ENCODE data around the gene VAV2.
"Not testable (repeated sequence)": the region's sequence is repeated elsewhere in the genome, so short reads cannot be mapped to it uniquely, and the experiment has no call there.

The VAV2 gene

GRCh38 chr9:133896007-133896406 is 96.1 kb downstream of the VAV2 start:
- 92% methylated on average over 13 of the region's 13 CpGs for WGBS
- H3K4me3 ChIP-seq (ENCODE audit: low read length); H3K9ac ChIP-seq (ENCODE audit: low read depth, low read length); H3K4me1 ChIP-seq (ENCODE audit: insufficient read depth, low read length); H3K36me3 ChIP-seq (ENCODE audit: insufficient read depth, low read length); H3K9me3 ChIP-seq (ENCODE audit: insufficient read depth, low read depth, low read length); H3K27me3 ChIP-seq (ENCODE audit: insufficient read depth, low read length); H3K27ac ChIP-seq (ENCODE audit: low read depth, low read length): not testable (repeated sequence)

GRCh38 chr9:133895335-133895734 is 96.8 kb downstream of the VAV2 start:
- 91% methylated on average over 11 of the region's 11 CpGs for WGBS
- H3K36me3 ChIP-seq (ENCODE audit: insufficient read depth, low read length): no peaks in the 10 kb centered on the region
- H3K9ac ChIP-seq (ENCODE audit: low read depth, low read length): no peak overlapping the region
- 0 out of 2 replicates have a peak, but pooled peaks cover 3% of the 10 kb centered on the region for H3K4me1 ChIP-seq (ENCODE audit: insufficient read depth, low read length)
- H3K27ac ChIP-seq (ENCODE audit: low read depth, low read length): no peak overlapping the region
- no peak overlapping the region for H3K4me3 ChIP-seq (ENCODE audit: low read length)
- H3K9me3 ChIP-seq (ENCODE audit: insufficient read depth, low read depth, low read length): no peaks in the 10 kb centered on the region
- no peaks in the 10 kb centered on the region for H3K27me3 ChIP-seq (ENCODE audit: insufficient read depth, low read length)

DNA sequence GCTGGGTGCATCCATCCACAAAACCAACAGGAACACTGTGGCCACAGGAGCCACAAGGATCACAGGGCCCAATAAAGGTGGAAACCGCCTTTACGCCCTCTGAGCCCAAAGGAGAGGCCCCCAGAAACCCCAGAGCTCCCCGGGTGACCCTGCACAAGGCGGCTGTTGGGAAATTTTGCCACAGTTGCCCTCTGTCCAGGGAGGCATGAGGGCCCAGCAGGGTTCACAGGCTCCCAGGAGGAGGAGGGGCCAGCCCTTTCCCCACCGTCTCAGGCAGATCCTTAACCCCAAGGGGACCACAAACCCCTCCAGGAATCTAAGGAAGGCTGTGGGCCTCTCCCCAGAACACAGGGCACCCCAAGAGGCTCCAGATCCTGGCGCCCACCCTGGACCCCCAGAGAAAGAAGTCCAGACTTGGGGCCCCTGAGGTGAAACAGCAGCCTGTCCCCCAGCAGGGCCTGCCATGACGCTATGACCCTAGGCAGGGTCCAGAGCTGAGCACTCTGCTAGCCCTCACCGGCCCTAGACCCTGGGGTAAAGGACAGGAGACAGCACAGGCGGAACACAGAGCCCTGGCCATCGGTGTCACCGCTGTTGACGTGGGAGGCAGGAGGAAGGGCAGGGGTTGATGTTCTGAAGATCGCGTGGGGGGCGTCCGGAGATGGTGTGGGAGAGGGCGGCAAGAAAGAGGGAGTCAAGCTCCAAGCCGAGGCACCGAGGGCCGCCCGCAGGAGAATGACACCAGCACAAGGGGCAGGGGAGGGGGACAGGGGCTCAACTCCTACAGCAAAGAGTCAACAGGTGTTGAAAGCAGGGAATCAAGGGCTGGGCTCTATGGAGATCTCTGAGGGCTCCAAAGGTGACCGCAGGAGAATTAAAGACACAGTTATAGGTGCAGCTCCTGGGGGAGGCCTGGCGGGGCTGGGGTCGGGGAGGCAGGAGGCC is 97.5 kb downstream of the VAV2 start:
- Histone ChIP-seq H3K9me3 (ENCODE audit: insufficient read depth, low read depth, low read length) (no peaks in the 10 kb centered on the region), H3K36me3 (ENCODE audit: insufficient read depth, low read length) (no peaks in the 10 kb centered on the region), H3K9ac (ENCODE audit: low read depth, low read length) (no peak overlapping the region), H3K4me3 (ENCODE audit: low read length) (no peak overlapping the region), H3K4me1 (ENCODE audit: insufficient read depth, low read length) (0 out of 2 replicates have a peak, but pooled peaks cover 3% of the 10 kb centered on the region), H3K27me3 (ENCODE audit: insufficient read depth, low read length) (no peaks in the 10 kb centered on the region), H3K27ac (ENCODE audit: low read depth, low read length) (no peak overlapping the region)
- 93% methylated on average over 24 of the region's 24 CpGs for WGBS

DNA sequence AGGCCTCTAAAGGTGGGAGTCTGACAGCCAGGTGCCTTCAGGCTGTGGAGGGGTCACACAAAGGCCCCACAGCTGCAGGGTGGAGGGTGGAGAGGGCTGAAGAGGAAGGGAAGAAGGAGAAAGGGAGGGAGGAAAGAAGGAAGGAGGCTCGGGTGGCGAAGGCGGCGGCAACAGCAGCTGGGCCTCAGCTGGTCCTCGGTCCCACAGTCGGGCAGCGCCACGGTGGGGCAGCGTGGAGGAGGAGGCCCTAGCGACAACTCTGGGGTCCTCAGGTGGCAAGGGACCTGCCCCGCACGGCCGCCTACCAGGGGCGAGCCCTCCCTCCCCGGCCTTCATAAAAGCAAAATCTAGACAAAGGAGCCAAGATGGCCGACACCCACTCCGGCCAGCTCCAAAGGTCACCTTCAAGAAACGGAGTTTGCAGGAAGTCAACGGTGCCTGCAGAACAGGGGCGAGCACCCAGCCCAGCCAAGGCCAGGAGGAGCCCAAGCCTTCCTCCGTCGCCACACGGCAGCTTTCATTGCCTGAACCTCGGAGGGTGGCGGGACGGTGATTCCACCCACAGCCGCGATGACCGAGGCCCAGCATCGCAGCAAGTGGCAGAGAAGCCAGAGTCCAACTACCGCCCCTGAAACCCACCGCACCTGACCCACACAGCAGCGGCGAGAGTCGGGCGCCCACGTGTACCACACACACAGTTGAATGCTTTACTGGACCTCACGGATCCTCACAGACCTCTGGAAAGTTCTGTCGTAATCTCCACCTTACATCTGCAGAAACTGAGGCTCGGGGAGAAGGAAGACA is 98.7 kb downstream of the VAV2 start:
- H3K4me1 ChIP-seq (ENCODE audit: insufficient read depth, low read length): peaks cover 9% of the 10 kb centered on the region
- no peak overlapping the region for H3K4me3 ChIP-seq (ENCODE audit: low read length)
- no peaks in the 10 kb centered on the region for H3K9me3 ChIP-seq (ENCODE audit: insufficient read depth, low read depth, low read length)
- no peak overlapping the region for H3K9ac ChIP-seq (ENCODE audit: low read depth, low read length)
- 96% methylated on average over 40 of the region's 40 CpGs for WGBS
- no peak overlapping the region for H3K27ac ChIP-seq (ENCODE audit: low read depth, low read length)
- no peaks in the 10 kb centered on the region for H3K36me3 ChIP-seq (ENCODE audit: insufficient read depth, low read length)
- H3K27me3 ChIP-seq (ENCODE audit: insufficient read depth, low read length): no peaks in the 10 kb centered on the region

DNA sequence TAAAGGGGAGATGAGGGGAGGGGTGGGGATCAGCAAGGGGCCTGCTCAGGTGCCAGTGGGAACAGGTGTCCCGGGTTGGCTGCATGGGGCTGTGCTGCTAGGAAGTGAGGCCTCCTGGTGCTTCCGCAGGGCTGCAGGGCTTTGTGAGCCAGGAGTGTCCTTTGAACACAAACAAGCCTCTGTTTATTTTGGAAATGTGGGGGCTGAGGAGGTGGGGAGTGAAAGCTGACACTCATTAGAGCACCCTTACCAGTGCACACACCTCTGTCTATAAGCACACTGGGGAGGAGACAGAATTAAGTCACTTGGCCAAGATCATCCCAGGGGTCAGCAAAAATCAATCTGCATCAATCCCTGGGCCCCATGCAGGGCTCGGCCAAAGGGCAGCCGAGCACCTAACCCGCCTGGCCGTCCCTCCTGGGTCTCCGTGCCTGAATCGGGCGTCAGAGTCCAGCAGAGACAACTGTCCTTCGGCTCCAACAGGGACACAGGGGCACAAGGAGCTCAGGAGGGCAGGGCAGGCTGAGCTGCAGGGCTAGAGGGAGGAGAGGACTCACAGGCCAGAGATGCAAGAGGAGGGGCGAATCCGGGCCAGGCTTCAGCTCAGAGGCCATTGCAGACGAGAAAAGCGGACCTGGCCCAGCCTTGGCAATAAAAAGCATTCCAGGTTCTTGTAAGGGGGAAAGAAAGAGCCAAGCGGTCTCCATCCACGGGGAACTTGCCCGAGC is 99.8 kb downstream of the VAV2 start:
- Histone ChIP-seq H3K4me3 (ENCODE audit: low read length) (no peak overlapping the region), H3K9me3 (ENCODE audit: insufficient read depth, low read depth, low read length) (no peaks in the 10 kb centered on the region), H3K36me3 (ENCODE audit: insufficient read depth, low read length) (no peaks in the 10 kb centered on the region), H3K27me3 (ENCODE audit: insufficient read depth, low read length) (no peaks in the 10 kb centered on the region), H3K9ac (ENCODE audit: low read depth, low read length) (no peak overlapping the region), H3K27ac (ENCODE audit: low read depth, low read length) (no peak overlapping the region), H3K4me1 (ENCODE audit: insufficient read depth, low read length) (peaks cover 18% of the 10 kb centered on the region)
- 74% methylated on average over 17 of the region's 17 CpGs for WGBS

- H3K9ac ChIP-seq (ENCODE audit: low read depth, low read length): no peak overlapping the region
- WGBS: 87% methylated on average over 7 of the region's 7 CpGs
- H3K27me3 ChIP-seq (ENCODE audit: insufficient read depth, low read length): no peaks in the 10 kb centered on the region
- no peaks in the 10 kb centered on the region for H3K36me3 ChIP-seq (ENCODE audit: insufficient read depth, low read length)
- no peak overlapping the region for H3K27ac ChIP-seq (ENCODE audit: low read depth, low read length)
- peaks cover 24% of the 10 kb centered on the region for H3K4me1 ChIP-seq (ENCODE audit: insufficient read depth, low read length)
- no peak overlapping the region for H3K4me3 ChIP-seq (ENCODE audit: low read length)
- H3K9me3 ChIP-seq (ENCODE audit: insufficient read depth, low read depth, low read length): no peaks in the 10 kb centered on the region
These were observed 100.4 kb downstream of the VAV2 start for GRCh38 chr9:133891741-133892140.

DNA sequence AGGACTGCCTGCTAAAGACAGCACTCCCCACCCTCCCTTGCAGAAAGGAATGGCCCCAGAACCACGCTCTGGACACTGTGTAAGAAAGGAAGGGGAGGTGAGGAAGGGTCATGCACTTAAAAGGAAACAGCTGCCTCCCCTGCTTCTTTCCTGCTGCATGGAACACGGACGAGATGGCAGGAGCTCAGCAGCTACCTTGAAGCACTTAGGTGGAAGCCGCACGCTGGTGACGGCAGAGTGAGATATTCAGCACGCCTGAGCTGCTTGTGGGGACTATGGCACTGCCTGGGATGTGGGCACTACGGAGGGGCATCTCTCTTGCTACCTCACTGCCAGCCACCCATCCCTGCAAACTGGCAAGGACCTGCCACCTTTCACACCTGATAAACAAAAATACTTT is 101.5 kb downstream of the VAV2 start:
- WGBS: 92% methylated on average over 8 of the region's 8 CpGs
- Histone ChIP-seq H3K27me3 (ENCODE audit: insufficient read depth, low read length) (no peaks in the 10 kb centered on the region), H3K9ac (ENCODE audit: low read depth, low read length) (0 out of 2 replicates have a peak overlapping the region, but pooled peaks have one; percentile 36), H3K9me3 (ENCODE audit: insufficient read depth, low read depth, low read length) (no peaks in the 10 kb centered on the region), H3K27ac (ENCODE audit: low read depth, low read length) (no peak overlapping the region), H3K36me3 (ENCODE audit: insufficient read depth, low read length) (no peaks in the 10 kb centered on the region), H3K4me3 (ENCODE audit: low read length) (no peak overlapping the region), H3K4me1 (ENCODE audit: insufficient read depth, low read length) (peaks cover 29% of the 10 kb centered on the region)

DNA sequence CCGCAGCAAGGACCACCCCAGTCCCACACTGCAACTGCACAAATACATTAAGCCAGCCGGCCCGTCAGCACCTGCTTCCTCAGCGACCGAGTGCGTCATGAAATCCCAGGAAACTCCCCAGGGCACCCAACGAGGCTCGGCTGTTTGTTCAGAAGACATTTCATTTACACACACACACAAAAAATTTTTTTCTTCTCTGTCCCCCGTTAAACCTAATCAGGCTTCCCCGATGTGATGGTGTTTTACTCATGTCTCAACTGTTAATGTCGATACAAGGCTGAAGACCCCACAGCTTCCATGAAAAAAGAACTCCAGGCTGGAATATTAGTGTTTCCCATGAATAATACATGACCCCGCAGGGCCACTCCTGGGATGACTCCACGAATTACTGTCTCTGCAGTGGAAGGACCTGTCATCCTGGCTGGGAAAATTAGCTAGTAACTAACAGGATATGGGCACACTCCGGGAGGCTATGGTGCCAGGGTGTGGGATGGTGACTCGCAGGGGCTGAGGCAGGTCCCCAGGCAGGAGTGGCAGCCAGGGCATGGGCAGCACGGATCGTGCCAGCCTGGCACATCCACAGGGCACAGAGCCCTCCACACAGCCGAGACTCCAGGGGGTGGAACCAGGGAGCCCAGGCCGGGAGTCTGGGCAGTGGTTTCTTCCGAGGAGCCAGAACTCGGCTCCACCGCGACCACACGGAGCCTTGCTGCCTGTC is 102.4 kb downstream of the VAV2 start:
- Histone ChIP-seq H3K36me3 (ENCODE audit: insufficient read depth, low read length) (no peaks in the 10 kb centered on the region), H3K9me3 (ENCODE audit: insufficient read depth, low read depth, low read length) (no peaks in the 10 kb centered on the region), H3K27me3 (ENCODE audit: insufficient read depth, low read length) (no peaks in the 10 kb centered on the region), H3K27ac (ENCODE audit: low read depth, low read length) (no peak overlapping the region; the same call in 1 of the 2 replicates), H3K9ac (ENCODE audit: low read depth, low read length) (0 out of 2 replicates have a peak overlapping the region, but pooled peaks have one; percentile 36), H3K4me3 (ENCODE audit: low read length) (no peak overlapping the region), H3K4me1 (ENCODE audit: insufficient read depth, low read length) (peaks cover 29% of the 10 kb centered on the region)
- 86% methylated on average over 24 of the region's 24 CpGs for WGBS

GRCh38 chr9:133888809-133889491 is 103.2 kb downstream of the VAV2 start:
- peaks cover 29% of the 10 kb centered on the region for H3K4me1 ChIP-seq (ENCODE audit: insufficient read depth, low read length)
- no peak overlapping the region for H3K4me3 ChIP-seq (ENCODE audit: low read length)
- 74% methylated on average over 25 of the region's 25 CpGs for WGBS
- H3K9me3 ChIP-seq (ENCODE audit: insufficient read depth, low read depth, low read length): no peaks in the 10 kb centered on the region
- no peaks in the 10 kb centered on the region for H3K27me3 ChIP-seq (ENCODE audit: insufficient read depth, low read length)
- H3K9ac ChIP-seq (ENCODE audit: low read depth, low read length): no peak overlapping the region
- H3K36me3 ChIP-seq (ENCODE audit: insufficient read depth, low read length): no peaks in the 10 kb centered on the region
- peak overlapping the region; percentile 52; the same call in 1 of the 2 replicates for H3K27ac ChIP-seq (ENCODE audit: low read depth, low read length)

Measured in HUES64 (cell line).